Caki2 (cell line): ENCODE results near the gene CIRBP. TPM values are rescaled to one million over a fixed set of nuclear protein-coding genes. Genes with fewer than 3 reads are reported as not detected.

Experiments
- DNase-seq: peaks from one replicate; pipeline ENCODE4 v3.0.0-alpha.2; 2015; ENCODE audit warnings: low read depth
- in situ Hi-C: cut with HindIII; loops from 2 replicates; pipeline ENCODE4 v1.10.0; 2016; ENCODE audit warnings: low sequenced_read_pairs, low pct_unique_long_range_greater_than_20kb, mixed read lengths
- total RNA-seq: library from RNA; depleted of rRNA; stranded (reverse); fragments of >200 nt; shearing (Covaris generic); gene quantifications from 2 replicates; pipeline ENCODE4 v1.2.3, GENCODE V29; 2014; ENCODE audit warnings: low replicate concordance; rRNA removed

The CIRBP gene
- 51.1 and 84.1 TPM in 2 replicates for total RNA-seq

DNA sequence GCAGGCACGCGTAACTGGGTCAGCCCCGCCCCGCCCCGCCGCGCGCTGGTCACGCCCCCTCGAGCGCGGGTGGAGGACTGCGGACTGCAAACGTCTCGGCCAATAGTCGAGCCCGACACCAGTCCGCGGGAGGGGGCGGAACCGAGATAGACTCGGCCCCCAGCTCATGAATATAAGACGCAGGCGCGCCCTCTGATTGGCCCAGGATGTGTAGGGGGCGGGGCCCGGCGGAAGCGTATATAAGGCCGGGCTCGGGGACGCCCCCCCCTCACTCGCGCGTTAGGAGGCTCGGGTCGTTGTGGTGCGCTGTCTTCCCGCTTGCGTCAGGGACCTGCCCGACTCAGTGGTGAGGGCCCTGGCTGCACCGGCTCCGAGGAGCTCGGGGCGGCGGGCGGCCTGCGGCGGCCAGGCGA lies at the start of gene CIRBP:
TSS of gene CIRBP (plus strand) at position 268 of the 413 bp plus-strand sequence. CDS start 1,602 bp downstream, outside the sequence.
- peak; percentile 95 for DNase-seq
- in situ Hi-C loops: no loop called here

- in situ Hi-C loops: no loop called here
- DNase-seq: no peak
Measured at GRCh38 chr19:1219786-1220476, 49.2 kb upstream of the CIRBP start.

DNA sequence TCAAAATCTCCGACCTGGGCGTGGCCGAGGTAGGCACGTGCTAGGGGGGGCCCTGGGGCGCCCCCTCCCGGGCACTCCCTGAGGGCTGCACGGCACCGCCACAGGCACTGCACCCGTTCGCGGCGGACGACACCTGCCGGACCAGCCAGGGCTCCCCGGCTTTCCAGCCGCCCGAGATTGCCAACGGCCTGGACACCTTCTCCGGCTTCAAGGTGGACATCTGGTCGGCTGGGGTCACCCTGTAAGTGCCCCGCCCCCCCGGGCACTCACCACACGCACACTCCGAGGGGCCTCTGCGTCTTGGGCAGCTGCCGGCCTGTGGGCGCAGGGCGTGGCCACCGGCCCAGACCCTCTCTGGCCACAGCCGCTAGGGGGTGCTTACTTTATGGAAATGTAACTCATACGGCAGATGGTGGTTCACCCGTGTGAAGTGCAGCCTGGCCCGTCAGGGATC lies 48.6 kb upstream of the CIRBP start:
- no peak for DNase-seq
- in situ Hi-C loops: no loop called here

DNA sequence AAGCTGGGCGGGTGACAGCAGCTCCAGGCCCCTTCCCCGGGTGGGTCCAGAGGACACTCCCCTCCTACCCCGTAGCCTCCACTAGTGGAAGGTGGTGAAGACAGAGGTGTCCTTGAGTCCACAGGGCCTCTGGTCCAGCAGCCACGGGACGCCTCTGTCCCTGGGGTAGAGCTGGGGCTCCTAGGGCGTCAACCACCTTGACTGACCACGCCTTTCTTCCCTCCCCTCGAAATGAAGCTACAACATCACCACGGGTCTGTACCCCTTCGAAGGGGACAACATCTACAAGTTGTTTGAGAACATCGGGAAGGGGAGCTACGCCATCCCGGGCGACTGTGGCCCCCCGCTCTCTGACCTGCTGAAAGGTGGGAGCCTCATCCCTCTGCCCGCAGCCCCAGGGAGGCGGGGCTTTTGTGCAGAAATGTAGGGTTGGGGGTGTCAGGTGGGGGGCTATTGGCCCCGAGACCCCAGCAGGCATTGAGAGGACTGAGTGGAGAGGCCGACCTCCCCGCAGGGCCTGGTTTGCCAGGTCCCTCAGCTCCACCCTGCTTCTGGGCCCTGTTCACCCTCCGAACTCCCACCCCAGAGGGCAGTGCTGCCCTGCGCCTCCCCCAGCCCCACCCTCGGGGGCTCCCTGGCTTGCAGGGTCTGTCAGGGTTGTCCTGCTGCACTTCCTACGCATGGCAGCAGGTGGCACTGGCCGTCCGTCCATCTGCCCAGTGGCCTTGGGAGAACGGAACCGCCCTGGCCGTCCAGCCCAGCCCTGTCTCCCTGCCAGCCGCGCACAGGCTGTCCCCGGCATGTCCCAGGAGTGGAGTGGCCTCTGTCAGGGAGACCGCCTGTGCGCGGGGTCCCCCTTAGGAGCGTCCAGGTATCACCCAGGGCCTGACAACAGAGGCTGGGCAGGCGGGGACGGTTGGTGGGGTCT lies 47.9 kb upstream of the CIRBP start:
- no peak for DNase-seq
- in situ Hi-C loops: no loop called here

DNA sequence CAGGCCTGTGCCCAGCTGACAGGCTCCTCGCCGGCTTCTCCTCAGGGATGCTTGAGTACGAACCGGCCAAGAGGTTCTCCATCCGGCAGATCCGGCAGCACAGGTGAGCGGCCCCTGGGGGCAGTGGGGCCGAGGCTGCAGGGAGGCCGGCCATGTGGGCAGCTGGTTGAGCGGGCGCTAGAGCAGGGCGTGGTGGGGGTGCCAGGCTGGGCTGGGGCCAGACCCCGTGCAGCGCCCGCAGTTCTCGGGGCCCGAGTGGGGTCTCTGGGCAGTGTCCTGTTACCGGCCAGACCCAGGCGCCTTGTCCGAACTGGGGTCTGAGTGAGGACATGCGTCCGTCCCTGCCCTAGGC lies 47.3 kb upstream of the CIRBP start:
- no peak for DNase-seq
- in situ Hi-C loops: no loop called here

DNA sequence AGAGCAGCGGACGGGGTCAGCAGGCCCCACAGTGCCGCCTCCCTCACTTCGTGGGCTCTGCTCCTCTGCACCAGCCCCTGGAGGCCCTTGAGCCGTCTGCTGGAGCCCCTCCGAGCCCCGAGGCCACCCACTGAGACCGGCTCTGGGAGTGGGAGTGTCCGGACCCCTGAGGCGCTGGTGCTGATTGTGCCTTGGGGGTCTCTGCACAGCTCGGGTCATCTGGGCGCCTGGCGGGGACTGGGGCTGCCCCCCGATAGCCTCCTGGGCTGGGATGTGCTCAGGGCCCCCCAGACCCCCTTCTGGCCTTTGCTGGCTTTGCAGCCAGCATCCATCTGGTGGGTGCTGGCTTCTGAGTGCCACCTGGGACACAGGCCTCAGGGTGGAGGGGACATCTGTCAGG lies 46.7 kb upstream of the CIRBP start:
- DNase-seq: no peak
- in situ Hi-C loops: no loop called here

DNA sequence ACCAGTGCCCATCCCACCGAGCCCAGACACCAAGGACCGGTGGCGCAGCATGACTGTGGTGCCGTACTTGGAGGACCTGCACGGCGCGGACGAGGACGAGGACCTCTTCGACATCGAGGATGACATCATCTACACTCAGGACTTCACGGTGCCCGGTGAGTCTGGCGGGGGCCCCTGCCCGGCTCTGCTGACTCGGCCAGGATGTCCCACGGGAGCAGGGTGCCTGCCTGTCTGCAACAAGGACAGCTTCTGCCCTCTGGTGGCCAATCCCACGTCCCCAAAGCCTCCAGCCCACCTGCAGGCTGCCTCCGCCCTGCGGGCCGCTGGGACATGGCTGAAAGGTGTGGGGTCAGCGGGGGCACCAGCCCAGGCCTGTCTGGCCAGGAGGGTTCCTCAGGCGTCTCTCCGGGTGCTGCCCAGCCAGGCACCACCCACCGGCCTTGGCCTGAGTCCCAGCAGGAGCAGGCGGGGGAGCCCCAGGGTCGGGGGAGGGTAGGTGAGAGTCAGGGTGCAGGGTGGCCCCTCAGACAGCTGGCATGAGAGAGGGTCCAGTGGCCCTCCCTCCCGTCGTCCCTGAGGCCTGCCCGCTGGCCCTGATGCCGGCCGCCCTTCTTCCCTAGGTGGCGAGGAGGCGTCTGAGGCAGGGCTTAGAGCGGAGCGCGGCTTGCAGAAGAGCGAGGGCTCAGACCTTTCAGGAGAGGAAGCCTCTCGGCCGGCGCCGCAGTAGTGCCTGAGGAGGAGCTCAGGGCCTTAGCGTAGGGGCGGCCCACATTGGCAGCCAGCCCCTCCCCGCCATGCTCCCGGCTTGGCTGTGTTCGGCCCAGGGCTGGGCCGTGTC lies 45.9 kb upstream of the CIRBP start:
- no peak for DNase-seq
- in situ Hi-C loops: no loop called here

DNA sequence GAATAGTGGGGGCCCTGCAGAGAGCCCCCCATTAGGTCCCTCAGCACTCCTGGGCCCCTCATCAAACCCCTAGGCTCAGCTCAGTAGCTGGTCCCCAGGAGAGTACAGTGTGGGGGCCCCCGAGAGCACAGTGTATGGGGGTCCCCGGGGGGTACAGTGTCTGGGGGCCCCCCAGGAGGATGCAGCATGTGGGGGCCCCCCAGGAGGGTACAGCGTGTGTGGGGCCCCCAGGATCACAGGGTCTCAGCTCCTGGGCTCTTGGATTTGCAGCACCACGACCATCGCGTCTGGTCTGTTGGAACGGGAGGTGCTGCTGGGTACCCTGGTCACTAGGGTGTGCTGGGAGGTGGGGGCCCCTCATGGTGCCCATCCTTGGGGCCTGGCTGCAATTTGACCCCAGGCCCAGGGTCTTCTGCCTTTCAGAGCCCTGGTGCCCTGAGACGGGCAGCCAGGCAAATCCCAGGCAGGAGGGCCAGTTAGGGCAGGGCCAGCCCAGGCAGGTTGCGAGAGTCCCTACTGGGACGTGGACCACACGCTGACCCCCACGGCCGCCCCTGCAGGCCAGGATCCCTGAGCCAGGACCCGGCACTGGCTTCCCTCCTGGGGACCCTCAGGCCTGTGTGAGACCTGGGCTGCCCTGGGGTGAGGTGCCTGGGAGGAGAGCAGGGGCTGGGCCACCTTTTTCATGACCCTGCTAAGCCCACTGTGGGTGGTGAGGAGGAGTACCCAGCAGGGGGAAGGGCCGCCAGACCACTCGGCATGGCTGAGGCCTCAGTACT lies 44.9 kb upstream of the CIRBP start:
- DNase-seq: no peak
- in situ Hi-C loops: no loop called here

GRCh38 chr19:1224847-1225246 lies 44.3 kb upstream of the CIRBP start:
- in situ Hi-C loops: no loop called here
- DNase-seq: no peak

GRCh38 chr19:1225440-1226226 lies 43.5 kb upstream of the CIRBP start:
- DNase-seq: no peak
- in situ Hi-C loops: no loop called here

DNA sequence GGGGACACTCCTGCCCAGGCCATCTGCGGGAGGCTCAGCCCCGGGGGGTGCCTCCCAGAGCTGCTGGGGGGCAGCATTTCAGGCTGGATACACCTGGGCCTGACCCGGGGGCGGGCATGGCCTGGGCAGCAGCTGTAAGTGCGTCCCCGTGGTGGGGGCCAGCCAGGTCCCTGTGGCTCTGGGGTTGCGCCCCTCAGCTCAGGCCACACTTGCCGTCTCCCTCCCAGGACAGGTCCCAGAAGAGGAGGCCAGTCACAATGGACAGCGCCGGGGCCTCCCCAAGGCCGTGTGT lies 43.0 kb upstream of the CIRBP start:
- no peak for DNase-seq
- in situ Hi-C loops: no loop called here

DNA sequence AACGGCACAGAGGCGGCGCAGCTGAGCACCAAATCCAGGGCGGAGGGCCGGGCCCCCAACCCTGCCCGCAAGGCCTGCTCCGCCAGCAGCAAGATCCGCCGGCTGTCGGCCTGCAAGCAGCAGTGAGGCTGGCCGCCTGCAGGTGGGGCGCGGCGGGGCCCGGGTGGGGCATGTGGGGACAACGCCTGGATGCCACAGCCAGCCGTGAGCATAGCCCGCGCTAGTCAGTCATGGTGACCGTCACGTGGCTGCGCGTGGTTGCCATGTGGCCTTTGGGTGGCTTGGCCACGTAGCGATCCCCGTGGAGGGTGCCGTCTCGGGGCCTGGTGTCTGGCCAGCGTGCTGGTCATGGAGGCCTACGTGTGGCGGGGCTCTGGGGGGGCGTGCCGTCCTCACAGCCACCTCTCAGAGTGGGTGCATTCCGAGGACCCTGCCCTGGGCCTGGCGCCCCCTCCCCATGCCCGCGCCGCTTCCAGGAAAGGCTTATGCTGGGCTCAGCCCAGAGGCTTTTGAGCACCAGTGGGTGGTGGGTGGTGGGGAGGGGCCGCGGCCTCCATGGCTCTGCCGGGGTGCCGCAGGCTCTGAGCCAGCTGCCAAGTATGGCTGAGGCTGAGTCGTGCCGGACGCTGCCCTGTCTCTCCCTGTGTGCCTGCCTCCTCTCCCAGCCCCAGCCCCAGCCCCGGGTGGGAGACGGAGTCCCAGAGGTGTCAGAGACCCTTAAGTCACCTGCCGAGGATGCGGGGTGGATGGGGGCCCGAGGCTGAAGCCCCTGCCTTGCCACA lies 42.4 kb upstream of the CIRBP start:
- in situ Hi-C loops: no loop called here

GRCh38 chr19:1227304-1228054 lies 41.7 kb upstream of the CIRBP start:
- DNase-seq: no peak
- in situ Hi-C loops: no loop called here

More for the DNA sequence above, 42.4 kb upstream of the CIRBP start:
- DNase-seq: no peak

GRCh38 chr19:1228161-1228957 lies 40.8 kb upstream of the CIRBP start:
- in situ Hi-C loops: no loop called here
- no peak for DNase-seq
